Neural cell (in vitro differentiated cells): ENCODE measurements around the gene STAC. TPM values are rescaled to one million over a fixed set of nuclear protein-coding genes. Genes with fewer than 3 reads are reported as not detected.

Source experiments
- H2AFZ ChIP-seq: fragments of 200-600, 300-800 bp; sonication (generic), shearing (Covaris generic); 2 replicates; pipeline ENCODE4 v1.6.0; 2014; ENCODE audit warnings: low read depth, mild to moderate bottlenecking, antibody characterized with exemption, low read length, moderate library complexity
- H3F3A ChIP-seq: fragments of 200-600 bp; shearing (Covaris generic); 2 replicates; pipeline ENCODE4 v1.6.1; 2016; ENCODE audit warnings: mild to moderate bottlenecking, moderate library complexity, mixed read lengths, antibody characterized with exemption, low read length; ENCODE audit not compliant: insufficient read depth, poor library complexity, severe bottlenecking
- H3K27ac ChIP-seq: fragments of 200-600, 300-800 bp; sonication (generic), shearing (Covaris generic); 2 replicates; pipeline ENCODE4 v1.5.1; 2014; ENCODE audit warnings: mild to moderate bottlenecking, low read length, moderate library complexity
- H3K27me3 ChIP-seq: fragments of 300-800, 200-600 bp; sonication (generic), shearing (Covaris generic); 2 replicates; pipeline ENCODE4 v1.6.0; 2014; ENCODE audit warnings: mild to moderate bottlenecking, low read depth, low read length, moderate library complexity; ENCODE audit not compliant: insufficient read depth
- H3K36me3 ChIP-seq: fragments of 300-800, 200-600 bp; sonication (generic), shearing (Covaris generic); 2 replicates; pipeline ENCODE4 v1.5.1; 2014; ENCODE audit warnings: mild to moderate bottlenecking, antibody characterized with exemption, low read length, moderate library complexity; ENCODE audit not compliant: insufficient read depth
- H3K4me2 ChIP-seq: fragments of 300-800, 200-600 bp; sonication (generic), shearing (Covaris generic); 2 replicates; pipeline ENCODE4 v1.6.0; 2014; ENCODE audit warnings: mild to moderate bottlenecking, low read length
- H3K4me3 ChIP-seq: fragments of 300-800, 200-600 bp; sonication (generic), shearing (Covaris generic); 2 replicates; pipeline ENCODE4 v1.5.1; 2014; ENCODE audit warnings: mild to moderate bottlenecking, low read length, moderate library complexity
- H3K79me2 ChIP-seq: fragments of 200-600 bp; shearing (Covaris generic); replicated peaks from 2 replicates; pipeline ENCODE4 v1.6.0; 2014; ENCODE audit warnings: mild to moderate bottlenecking, low read length, moderate library complexity; ENCODE audit not compliant: insufficient read depth
- H3K9ac ChIP-seq: fragments of 300-800, 200-600 bp; sonication (generic), shearing (Covaris generic); 2 replicates; pipeline ENCODE4 v1.6.1; 2016; ENCODE audit warnings: mild to moderate bottlenecking, low read length, mixed read lengths
- H3K9me2 ChIP-seq: fragments of 200-600 bp; shearing (Covaris generic); 2 replicates; pipeline ENCODE4 v1.6.1; 2016; ENCODE audit warnings: mild to moderate bottlenecking, low read length, mixed read lengths; ENCODE audit not compliant: insufficient read depth
- H3K9me3 ChIP-seq: fragments of 200-600, 300-800 bp; sonication (generic), shearing (Covaris generic); 2 replicates; pipeline ENCODE4 v1.6.1; 2016; ENCODE audit warnings: mild to moderate bottlenecking, mixed run types, low read length, moderate library complexity, mixed read lengths
- H4K20me1 ChIP-seq: fragments of 200-600 bp; shearing (Covaris generic); 2 replicates; pipeline ENCODE4 v1.6.1; 2016; ENCODE audit warnings: mild to moderate bottlenecking, mixed run types; ENCODE audit not compliant: insufficient read depth
- EP300 ChIP-seq: fragments of 450-650 bp; conservative IDR thresholded peaks from 2 replicates; pipeline ENCODE4 v1.6.1; 2014; ENCODE audit warnings: antibody characterized with exemption, mild to moderate bottlenecking, moderate library complexity; ENCODE audit not compliant: poor library complexity, severe bottlenecking
- EZH2 ChIP-seq: fragments of 200-600, 300-800 bp; shearing (Covaris generic), sonication (generic); IDR thresholded peaks from 2 replicates; pipeline ENCODE4 v1.6.1; 2014; ENCODE audit warnings: antibody characterized with exemption, low read length, borderline replicate concordance, mild to moderate bottlenecking; ENCODE audit not compliant: insufficient read depth, poor library complexity, severe bottlenecking
- MXI1 ChIP-seq: fragments of 450-650 bp; conservative IDR thresholded peaks from 2 replicates; pipeline ENCODE4 v1.6.1; 2014; ENCODE audit warnings: antibody characterized with exemption, mild to moderate bottlenecking; ENCODE audit not compliant: poor library complexity, severe bottlenecking
- POLR2AphosphoS5 ChIP-seq: IDR thresholded peaks from 2 replicates; pipeline ENCODE4 v1.6.1; 2012
- RAD21 ChIP-seq: fragments of 450-650 bp; conservative IDR thresholded peaks from 2 replicates; pipeline ENCODE4 v1.6.1; 2014; ENCODE audit warnings: antibody characterized with exemption, mild to moderate bottlenecking, moderate library complexity
- SMC3 ChIP-seq: fragments of 450-650 bp; conservative IDR thresholded peaks from 2 replicates; pipeline ENCODE4 v1.6.1; 2014; ENCODE audit warnings: antibody characterized with exemption, mild to moderate bottlenecking, moderate library complexity; ENCODE audit not compliant: poor library complexity
- TAF1 ChIP-seq: IDR thresholded peaks from 2 replicates; pipeline ENCODE4 v1.6.1; 2012; ENCODE audit warnings: low read depth
- polyA plus RNA-seq: library from polyadenylated mRNA; depleted of rRNA; stranded (reverse); fragments of >200 nt; gene quantifications from 2 replicates; pipeline ENCODE4 v1.2.3, GENCODE V29; 2014
- TF ChIP-seq, protein P1 (sequence below): IDR thresholded peaks from 2 replicates; pipeline ENCODE4 v1.6.1; 2012; ENCODE audit warnings: borderline replicate concordance
- TF ChIP-seq, protein P2 (sequence below): fragments of 450-650 bp; IDR thresholded peaks from 2 replicates; pipeline ENCODE4 v1.5.1; 2014; ENCODE audit warnings: antibody characterized with exemption, mild to moderate bottlenecking, moderate library complexity; ENCODE audit not compliant: poor library complexity, severe bottlenecking

Gene STAC
- polyA plus RNA-seq, 1 donor from 2014 or later: 4.5 TPM

DNA sequence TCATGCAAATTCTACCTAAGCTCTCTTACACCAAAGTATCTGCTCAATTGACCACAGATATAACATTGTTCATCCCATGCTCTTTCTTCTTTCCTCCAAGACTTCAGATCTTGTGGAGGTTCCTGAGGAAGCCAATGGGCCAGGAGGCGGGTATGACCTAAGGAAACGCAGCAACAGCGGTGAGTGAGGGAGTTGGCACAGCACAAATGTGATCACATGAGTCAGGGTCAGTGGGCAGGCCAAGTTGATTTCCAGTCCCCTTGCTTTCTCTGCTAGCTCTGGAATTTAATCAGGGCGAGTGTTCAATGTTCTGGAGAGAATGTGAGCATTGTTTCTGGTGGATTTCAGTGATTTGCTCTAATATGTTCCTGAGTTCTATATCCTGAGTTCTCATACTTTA, 112.7 kb downstream of the STAC start:
- Histone ChIP-seq H3K9ac (no peak overlapping the region), H3K36me3 (no peaks in the 10 kb centered on the region), H3K4me3 (no peak overlapping the region), H2AFZ (no peak overlapping the region), H3K9me3 (no peaks in the 10 kb centered on the region), H3K4me2 (no peak overlapping the region), H3F3A (no peaks in the 10 kb centered on the region), H3K79me2 (no peaks in the 10 kb centered on the region), H3K9me2 (no peaks in the 10 kb centered on the region), H4K20me1 (no peaks in the 10 kb centered on the region), H3K27me3 (no peaks in the 10 kb centered on the region), H3K27ac (no peak overlapping the region)
- no peak for TF ChIP-seq MXI1
- TF ChIP-seq, protein P1, sequence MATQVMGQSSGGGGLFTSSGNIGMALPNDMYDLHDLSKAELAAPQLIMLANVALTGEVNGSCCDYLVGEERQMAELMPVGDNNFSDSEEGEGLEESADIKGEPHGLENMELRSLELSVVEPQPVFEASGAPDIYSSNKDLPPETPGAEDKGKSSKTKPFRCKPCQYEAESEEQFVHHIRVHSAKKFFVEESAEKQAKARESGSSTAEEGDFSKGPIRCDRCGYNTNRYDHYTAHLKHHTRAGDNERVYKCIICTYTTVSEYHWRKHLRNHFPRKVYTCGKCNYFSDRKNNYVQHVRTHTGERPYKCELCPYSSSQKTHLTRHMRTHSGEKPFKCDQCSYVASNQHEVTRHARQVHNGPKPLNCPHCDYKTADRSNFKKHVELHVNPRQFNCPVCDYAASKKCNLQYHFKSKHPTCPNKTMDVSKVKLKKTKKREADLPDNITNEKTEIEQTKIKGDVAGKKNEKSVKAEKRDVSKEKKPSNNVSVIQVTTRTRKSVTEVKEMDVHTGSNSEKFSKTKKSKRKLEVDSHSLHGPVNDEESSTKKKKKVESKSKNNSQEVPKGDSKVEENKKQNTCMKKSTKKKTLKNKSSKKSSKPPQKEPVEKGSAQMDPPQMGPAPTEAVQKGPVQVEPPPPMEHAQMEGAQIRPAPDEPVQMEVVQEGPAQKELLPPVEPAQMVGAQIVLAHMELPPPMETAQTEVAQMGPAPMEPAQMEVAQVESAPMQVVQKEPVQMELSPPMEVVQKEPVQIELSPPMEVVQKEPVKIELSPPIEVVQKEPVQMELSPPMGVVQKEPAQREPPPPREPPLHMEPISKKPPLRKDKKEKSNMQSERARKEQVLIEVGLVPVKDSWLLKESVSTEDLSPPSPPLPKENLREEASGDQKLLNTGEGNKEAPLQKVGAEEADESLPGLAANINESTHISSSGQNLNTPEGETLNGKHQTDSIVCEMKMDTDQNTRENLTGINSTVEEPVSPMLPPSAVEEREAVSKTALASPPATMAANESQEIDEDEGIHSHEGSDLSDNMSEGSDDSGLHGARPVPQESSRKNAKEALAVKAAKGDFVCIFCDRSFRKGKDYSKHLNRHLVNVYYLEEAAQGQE: no peak
- no peak for TF ChIP-seq TAF1
- no peak for TF ChIP-seq EZH2
- TF ChIP-seq POLR2AphosphoS5: no peak
- no peak for TF ChIP-seq RAD21
- TF ChIP-seq EP300: no peak
- TF ChIP-seq, protein P2, sequence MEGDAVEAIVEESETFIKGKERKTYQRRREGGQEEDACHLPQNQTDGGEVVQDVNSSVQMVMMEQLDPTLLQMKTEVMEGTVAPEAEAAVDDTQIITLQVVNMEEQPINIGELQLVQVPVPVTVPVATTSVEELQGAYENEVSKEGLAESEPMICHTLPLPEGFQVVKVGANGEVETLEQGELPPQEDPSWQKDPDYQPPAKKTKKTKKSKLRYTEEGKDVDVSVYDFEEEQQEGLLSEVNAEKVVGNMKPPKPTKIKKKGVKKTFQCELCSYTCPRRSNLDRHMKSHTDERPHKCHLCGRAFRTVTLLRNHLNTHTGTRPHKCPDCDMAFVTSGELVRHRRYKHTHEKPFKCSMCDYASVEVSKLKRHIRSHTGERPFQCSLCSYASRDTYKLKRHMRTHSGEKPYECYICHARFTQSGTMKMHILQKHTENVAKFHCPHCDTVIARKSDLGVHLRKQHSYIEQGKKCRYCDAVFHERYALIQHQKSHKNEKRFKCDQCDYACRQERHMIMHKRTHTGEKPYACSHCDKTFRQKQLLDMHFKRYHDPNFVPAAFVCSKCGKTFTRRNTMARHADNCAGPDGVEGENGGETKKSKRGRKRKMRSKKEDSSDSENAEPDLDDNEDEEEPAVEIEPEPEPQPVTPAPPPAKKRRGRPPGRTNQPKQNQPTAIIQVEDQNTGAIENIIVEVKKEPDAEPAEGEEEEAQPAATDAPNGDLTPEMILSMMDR: no peak
- no peak for TF ChIP-seq SMC3

DNA sequence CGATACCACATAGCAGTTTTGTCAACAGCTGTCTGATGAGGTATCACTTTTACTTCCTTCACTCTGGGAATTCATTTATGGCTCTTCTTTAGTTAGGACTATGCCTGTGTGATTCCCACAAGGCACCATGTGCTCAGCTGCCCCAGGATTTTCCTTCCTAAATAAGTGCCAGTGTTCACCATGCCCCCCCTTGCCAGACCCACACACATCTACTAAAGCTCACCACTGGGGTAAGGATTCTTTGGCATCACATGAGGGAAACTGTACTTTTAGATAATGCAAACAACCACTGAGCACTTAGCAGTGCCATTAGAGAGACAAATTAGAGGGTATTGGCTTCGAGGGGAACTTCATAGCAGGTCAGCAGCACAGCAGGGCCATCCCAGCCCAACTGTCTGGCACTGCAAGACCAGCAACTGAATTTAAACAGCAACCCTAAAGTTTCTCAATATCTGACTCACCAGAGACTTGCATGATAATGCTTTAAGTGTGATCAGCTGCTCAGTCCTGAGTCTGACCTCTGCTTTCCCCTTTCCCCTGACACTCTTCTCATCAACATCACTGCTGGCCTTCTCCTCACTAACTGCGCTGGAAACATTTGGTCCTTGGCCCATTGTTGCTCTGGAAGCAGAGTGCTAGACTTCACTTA, 114.3 kb downstream of the STAC start:
- no peak overlapping the region for H3K27ac ChIP-seq
- no peak overlapping the region for H3K4me2 ChIP-seq
- no peaks in the 10 kb centered on the region for H3K79me2 ChIP-seq
- H3K9me3 ChIP-seq: no peaks in the 10 kb centered on the region
- H4K20me1 ChIP-seq: no peaks in the 10 kb centered on the region
- H3F3A ChIP-seq: no peaks in the 10 kb centered on the region
- no peak overlapping the region for H3K4me3 ChIP-seq
- no peaks in the 10 kb centered on the region for H3K27me3 ChIP-seq
- H3K9ac ChIP-seq: no peak overlapping the region
- H3K36me3 ChIP-seq: no peaks in the 10 kb centered on the region
- H2AFZ ChIP-seq: no peak overlapping the region
- H3K9me2 ChIP-seq: no peaks in the 10 kb centered on the region
- TF ChIP-seq, protein P1: no peak
- TF ChIP-seq RAD21 (no peak), EP300 (no peak), MXI1 (no peak), SMC3 (no peak), POLR2AphosphoS5 (no peak), TAF1 (no peak), EZH2 (no peak)
- TF ChIP-seq, protein P2: no peak
